GM11168 (cell line): ENCODE results near the gene KISS1R.
"Not testable (repeated sequence)": the region's sequence is repeated elsewhere in the genome, so short reads cannot be mapped to it uniquely, and the experiment has no call there.

Source experiments
- in situ Hi-C: fragments of 300-500 bp; cut with MboI; formaldehyde crosslinking; loops from one replicate; pipeline ENCODE4 v1.12.0; 2022; ENCODE audit warnings: low sequenced_read_pairs; ENCODE audit not compliant: unreplicated experiment

The KISS1R gene

GRCh38 chr19:917323-918151 is at the start of gene KISS1R:
Gene KISS1R (plus strand): TSS chr19:917333. CDS start chr19:917503, 170 bp downstream.
- in situ Hi-C loops: no loop called here

- in situ Hi-C loops: loop anchor here (10.0 kb wide), 1 partner anchor 117 kb away; the partner anchor contains the start of gene WDR18
Measured at GRCh38 chr19:867855-868457, 49.2 kb upstream of the KISS1R start.

GRCh38 chr19:868458-869244 is 48.5 kb upstream of the KISS1R start:
- in situ Hi-C loops: loop anchor here (10.0 kb wide), 1 partner anchor 116 kb away; the partner anchor contains the start of gene WDR18

- in situ Hi-C loops: loop anchor here (10.0 kb wide), 1 partner anchor 115 kb away; the partner anchor contains the start of gene WDR18
Measured at GRCh38 chr19:869245-870177, 47.6 kb upstream of the KISS1R start.

- in situ Hi-C loops: no loop called here
Measured at GRCh38 chr19:870314-870713, 46.8 kb upstream of the KISS1R start.

GRCh38 chr19:870963-871401 is 46.2 kb upstream of the KISS1R start:
- in situ Hi-C loops: no loop called here

- in situ Hi-C loops: no loop called here
Measured at GRCh38 chr19:871446-872265, 45.5 kb upstream of the KISS1R start.

- in situ Hi-C loops: no loop called here
Measured at GRCh38 chr19:872266-872951, 44.7 kb upstream of the KISS1R start.

GRCh38 chr19:873084-873483 is 44.0 kb upstream of the KISS1R start:
- in situ Hi-C loops: no loop called here

- in situ Hi-C loops: no loop called here
Measured at GRCh38 chr19:873561-874041, 43.5 kb upstream of the KISS1R start.

- in situ Hi-C loops: no loop called here
Measured at GRCh38 chr19:875265-875879, 41.8 kb upstream of the KISS1R start.

GRCh38 chr19:876089-876488 is 41.0 kb upstream of the KISS1R start:
- in situ Hi-C loops: no loop called here

- in situ Hi-C loops: no loop called here
Measured at GRCh38 chr19:876780-877314, 40.3 kb upstream of the KISS1R start.

GRCh38 chr19:877992-878660 is 39.0 kb upstream of the KISS1R start:
- in situ Hi-C loops: not testable (repeated sequence)

- in situ Hi-C loops: not testable (repeated sequence)
Measured at GRCh38 chr19:878751-879561, 38.2 kb upstream of the KISS1R start.
